GM21723 (cell line): ENCODE data around the gene SPRY4.
"Not testable (repeated sequence)": the region's sequence is repeated elsewhere in the genome, so short reads cannot be mapped to it uniquely, and the experiment has no call there.

Experiments
- ATAC-seq: cut with Tn5 transposase; IDR thresholded peaks from one replicate; pipeline ENCODE4 v1.9.1; 2021; ENCODE audit warnings: mild to moderate bottlenecking, moderate library complexity; ENCODE audit not compliant: unreplicated experiment

Gene SPRY4

DNA sequence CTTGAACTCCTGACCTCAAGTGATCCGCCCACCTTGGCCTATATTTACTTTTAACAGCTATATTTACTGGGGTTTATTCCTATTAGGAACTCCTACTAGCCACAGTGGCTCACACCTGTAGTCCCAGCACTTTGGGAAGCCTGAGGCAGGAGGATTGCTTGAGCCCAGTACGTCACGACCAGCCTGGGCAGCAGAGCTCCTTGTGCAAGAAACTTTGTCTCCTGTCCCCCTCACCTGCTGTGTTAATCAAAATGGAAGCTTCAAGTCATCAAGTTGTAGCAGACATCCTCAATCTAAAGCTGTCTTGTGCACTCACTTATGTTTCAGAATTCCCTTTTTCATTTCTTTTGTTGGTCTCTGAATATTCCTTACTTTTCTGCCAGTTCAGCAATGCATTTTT lies 15.0 kb upstream of the SPRY4 start:
- no peak for ATAC-seq

- ATAC-seq = no peak
Observed at GRCh38 chr5:142334538-142334937, 9.7 kb upstream of the SPRY4 start.

- ATAC-seq = not testable (repeated sequence)
Observed at GRCh38 chr5:142333749-142334148, 8.9 kb upstream of the SPRY4 start.

GRCh38 chr5:142330444-142330843 lies 5.6 kb upstream of the SPRY4 start:
- no peak for ATAC-seq

- no peak for ATAC-seq
Observed at GRCh38 chr5:142330026-142330425, 5.2 kb upstream of the SPRY4 start.

- ATAC-seq = no peak
Observed at GRCh38 chr5:142327111-142327842, 2.5 kb upstream of the SPRY4 start.

- ATAC-seq = no peak
Observed at GRCh38 chr5:142326480-142326938, 1.7 kb upstream of the SPRY4 start.

DNA sequence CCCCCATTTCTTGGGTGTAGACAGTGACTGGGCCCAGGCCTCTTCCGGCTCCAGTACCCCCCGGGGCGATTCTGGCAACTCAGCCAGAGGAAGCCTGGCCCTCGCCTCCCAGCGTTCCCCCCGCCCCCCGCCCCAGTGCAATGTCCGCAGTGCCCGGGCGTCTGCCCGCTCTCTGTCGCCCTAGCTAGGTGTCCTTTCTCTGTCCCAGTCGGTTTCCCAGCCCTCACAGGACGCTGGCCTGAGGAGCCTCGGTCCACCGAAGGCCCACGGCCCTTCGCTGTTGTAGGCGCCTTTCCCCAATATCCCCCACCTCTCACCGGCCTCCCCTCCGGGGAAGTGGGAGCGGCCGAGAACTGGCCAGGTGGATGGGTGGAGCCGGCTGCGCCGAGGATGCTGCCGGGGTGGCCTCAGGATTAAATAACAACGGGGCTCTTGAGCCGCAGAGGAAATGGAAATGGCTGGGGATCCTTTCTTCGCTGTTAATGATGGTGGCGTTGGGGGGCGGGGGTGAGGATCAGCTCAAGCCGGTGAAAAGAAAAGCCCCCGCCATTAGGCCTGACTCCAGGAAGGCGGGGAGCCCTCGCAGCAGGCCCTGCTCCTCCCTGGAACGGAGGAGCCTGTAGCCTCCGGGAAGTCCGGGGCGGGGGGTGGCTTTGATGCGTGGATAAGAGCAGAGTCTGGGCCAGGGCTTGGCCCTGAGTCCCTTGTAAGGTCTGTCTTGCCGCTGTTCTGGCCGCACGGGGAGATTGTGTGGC lies 1.1 kb upstream of the SPRY4 start:
- ATAC-seq = no peak

DNA sequence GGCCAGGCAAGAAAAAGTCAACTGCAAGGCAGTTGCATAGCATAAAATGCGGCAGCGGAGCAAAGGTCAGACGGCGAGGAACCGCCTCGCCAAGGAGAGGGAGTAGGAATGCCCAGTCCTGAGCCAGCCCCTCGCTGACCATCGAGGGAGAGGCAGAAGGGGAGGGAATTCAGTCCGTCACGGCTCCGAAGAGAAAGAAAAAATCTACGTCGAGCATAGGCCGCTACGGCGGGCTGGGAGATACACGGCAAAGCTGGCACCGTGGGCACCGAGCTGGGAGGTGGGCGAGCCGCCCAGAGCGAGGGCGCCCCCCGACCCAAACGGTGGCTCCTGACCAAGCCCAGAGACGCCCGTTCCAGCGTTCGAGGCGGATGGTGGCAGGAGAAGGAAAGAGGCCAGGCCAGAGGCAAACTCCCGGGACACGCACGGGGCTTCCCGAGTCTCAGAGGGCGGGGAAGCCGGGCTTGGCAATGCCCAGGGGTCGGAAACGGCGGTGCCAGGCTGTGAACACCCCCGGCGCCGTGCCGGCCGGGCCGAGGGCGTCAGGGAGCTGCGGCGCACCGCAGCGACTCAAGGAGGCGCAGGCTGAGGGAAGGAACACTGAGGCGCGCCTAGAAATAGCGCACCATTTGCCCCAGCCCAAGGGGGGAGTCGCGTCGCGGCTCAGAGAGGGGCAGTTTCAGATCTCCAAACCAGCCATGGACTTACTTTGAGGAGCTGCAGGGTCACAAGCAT lies 518 bp downstream of the SPRY4 start:
- peak; percentile 55 for ATAC-seq

DNA sequence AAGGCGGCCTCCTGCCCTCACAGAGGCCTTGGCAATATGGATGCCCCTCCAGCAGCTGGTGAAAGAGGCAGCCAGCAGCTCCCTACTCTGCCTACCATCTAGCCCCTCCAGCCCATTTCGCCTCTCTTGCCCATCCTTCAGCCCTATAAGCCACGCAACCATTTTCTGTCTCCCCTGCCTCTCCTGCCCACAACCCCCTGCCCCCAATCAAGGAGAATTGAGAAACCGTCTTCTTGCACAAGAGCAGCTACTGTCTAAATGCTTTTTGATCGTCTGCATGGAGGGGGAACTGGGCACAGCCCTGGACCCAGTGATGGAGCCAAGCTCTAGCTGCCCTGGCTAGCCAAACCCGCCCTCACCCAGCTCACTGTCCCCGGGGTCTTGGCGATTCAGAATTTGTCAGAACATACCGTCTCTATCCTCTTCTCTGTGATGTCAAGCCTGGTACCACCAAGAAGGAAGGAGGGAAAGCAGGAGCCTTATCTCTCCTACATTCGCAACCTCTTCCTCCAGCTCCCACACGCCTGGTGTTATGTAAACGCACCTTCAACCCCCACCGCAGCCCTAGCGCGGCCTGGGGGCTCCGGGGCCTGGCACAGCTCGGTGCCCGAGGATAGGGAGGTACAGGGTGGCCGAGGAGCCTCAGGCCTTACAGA lies 1.2 kb downstream of the SPRY4 start:
- no peak for ATAC-seq

DNA sequence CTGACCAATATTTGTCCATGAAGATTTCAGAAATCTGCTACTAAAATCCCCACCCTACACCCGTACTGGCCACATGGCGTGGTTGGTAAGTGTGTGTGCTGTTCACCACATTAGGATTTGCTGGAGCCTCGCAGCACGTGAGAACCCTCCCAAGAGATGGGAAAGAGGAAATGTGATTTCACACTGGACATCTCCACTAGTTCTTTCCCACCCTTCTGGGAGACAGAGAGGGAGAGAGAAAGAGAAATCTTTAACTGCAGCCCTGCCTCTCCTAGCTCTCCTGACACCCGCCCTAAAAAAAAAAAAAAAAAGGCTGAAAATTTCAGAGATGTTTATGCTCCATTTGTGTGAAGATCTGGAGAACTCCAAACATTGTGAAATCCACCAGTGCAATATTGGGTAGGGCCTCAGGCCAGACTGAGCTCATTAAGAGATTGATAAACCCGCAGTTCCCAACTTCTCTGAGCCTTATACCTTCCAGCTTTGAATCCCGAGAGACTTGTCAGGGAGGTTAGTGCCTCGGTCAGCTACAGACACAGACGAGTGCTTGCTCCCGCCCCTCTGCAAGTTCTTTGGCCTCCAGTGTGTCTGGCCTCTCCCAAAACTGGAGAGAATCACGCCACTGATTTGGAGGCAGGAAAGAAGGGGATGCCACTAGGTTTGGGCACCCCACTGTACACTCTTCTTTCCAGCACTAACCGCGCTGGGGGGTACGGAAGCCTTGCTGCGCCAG lies 1.9 kb downstream of the SPRY4 start:
- ATAC-seq = no peak

DNA sequence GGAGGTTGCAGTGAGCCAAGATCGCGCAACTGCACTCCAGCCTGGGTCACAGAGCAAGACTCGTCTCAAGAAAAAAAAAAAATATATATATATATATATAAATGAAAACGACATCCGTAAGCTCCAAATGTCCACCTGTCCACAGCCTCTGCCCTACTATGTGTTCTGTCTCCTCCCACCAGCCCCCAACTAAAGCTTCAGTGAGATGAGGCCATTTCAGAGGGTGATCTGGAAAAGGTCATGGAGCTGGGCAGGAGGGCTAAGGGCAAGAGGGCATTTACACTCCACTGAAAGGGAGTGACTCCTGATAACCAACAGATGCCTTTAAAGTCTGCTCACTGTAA lies 2.4 kb downstream of the SPRY4 start:
- no peak for ATAC-seq

DNA sequence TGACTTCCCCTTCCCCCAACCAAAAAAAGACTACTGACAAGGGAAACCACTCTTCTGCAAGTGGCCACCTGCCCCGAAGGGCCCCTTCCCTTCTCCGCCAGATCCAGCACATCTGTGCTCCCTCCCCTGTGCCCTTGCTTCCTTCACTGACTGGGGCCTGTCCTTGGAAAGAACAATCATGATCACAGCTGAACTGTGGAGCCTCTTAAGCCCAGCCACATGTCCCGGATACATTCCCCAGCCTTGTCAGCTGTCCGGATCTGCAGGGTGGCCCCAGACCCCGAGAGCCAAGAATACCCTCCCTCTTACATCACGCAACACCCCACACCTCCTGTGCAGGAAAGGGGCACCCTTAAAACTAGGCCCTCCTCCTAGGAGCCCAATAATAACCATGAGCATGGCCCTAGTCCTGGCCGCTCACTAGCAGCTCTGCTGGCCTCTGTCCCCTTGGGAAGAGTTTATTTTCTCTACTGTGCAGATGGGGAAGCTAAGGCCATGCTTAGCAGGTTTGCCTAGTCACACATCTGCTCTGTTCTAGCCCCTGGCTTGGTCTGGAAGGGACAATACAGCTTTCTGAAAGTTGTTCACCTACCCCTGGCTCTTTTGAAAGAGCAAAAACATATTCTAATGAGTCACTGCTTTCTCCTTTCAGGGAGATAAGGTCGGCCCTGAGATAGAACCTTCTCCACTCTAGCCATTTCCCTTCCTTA lies 3.8 kb downstream of the SPRY4 start:
- no peak for ATAC-seq

DNA sequence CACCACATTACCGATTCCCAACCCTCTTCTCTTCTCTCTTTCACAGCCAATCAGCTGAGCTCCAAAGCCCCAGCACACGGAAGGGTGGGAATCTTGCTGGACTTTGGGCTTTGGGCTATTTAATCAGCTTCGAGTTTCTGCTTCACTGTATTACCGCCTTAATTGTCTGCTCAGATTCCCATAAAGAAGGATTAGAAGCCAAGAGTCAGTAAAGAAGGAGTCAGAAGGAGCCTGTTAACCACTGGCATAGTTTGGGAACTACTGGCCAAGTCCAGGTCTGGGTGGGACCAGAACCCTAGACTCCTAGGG lies 4.4 kb downstream of the SPRY4 start:
- no peak for ATAC-seq

DNA sequence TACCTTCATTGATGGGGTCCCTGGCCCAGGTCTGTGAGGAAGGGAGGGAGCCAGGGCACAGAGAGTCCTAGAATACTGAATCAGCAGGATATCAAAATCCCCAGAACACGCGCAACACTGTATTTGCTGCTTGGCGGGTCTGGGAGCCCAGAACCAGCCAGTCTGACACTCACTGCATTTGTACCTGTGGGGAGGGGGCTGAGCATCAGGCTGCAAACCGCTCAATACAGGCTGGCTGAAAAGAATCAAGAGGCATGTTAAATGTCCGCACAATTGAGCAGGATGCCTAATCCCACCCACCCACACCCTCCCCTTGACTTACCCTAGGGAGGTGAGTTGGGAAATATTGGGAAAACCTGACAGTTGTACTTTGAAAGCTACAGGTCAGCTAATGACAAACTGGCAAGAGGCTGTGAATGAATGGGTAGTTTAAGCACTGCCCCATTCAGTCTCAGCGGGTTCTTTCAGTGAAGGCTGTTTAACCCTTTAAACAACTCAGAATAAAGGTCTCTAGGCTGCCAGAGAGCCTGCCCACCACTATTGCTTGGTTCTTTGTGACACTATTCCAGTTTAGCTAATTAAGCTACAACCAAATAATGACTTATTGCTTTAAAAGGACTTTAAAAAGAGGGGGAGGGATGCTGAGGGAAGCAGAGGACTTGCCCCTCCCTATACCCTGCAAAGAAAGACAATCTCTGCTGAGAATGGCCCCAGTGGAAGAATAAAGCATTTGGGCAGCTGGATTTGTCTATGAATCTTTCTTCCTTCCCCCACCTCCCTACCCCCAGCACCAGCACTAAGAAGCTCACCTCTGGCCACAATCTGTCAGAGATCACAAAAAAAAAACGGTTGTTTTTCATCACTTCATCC lies 5.0 kb downstream of the SPRY4 start:
- ATAC-seq = no peak

DNA sequence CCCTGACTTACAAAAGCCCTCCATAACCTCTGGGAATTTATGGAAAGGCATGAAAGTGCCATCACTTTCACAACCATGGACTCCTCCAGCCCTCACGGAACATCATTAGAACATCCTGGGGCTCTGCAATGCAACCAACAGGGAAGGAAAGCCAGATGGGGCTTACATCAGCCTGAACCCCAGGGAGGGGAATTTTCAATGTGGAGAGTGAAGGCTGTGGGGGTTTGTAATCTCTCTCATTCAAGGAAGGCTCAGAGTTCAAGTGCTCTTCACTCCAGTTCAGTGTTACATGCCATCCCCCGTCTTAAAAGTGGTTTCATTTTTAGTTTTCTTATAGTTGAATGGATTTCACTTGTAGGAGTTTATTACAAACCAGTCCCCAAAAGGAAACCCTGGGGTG lies 5.7 kb downstream of the SPRY4 start:
- ATAC-seq = no peak

DNA sequence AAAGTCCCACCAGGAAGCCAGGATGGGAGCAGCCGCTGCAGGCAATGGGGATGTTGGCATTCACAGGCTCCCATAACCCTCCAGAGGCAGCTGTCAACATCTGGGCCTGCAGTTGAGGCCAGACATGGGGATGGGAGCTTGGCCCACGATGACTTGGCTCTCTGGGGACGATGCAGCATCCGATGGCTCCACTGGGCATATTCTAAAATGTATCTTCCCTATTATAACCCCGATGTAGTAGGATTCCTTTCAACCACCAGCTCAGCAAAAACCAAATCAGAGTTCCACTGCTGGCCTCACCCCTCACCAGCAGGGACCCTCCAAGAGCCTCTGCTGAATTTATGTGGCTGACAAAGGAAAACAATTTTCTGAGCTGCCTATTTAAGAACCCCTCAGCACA lies 7.1 kb downstream of the SPRY4 start:
- no peak for ATAC-seq

DNA sequence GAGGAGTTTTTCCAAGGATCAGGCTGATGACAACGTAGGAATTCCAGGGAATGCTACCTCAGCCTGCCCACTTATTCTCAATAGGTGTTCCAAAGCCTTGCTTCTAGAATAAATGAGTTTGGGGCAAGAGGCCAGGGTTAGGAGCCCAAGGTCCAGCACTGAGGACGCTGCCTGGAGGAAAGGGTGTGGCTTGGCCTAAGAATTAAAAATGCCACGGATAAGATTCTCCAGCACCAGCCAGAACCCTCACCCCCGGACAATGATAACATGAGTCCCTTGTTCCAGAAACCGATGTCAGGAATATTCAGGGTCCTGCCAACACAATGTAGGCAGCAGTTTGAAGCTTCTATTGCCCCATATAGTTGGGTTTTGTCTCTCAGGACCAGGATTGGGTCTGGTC lies 7.6 kb downstream of the SPRY4 start:
- ATAC-seq = no peak

DNA sequence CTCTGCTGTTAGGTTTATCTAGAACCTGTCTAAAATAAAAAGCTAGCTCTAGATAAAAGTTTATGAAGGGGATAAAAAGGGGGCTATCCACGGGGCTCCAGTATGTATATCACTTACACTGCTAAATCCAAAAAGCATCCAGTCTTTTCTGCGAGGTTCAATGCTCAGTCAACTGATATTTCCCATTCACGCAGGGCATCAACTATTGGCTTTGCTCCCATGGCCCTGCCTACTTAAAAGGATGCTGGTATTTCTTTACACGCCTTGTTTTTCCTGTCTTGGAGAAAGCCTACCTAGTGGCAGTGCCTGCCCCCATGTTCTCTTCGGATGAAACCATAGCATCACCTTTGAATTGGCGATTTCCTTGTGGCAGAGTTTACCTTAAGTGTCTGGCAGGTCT lies 8.1 kb downstream of the SPRY4 start:
- ATAC-seq = no peak
